ENCODE results near the gene IL1F10. TPM values are rescaled to one million over a fixed set of nuclear protein-coding genes. Genes with fewer than 3 reads are reported as not detected.

Gene IL1F10
- total and polyA plus RNA-seq, 2 of the 8 experiments (the other 6 are each of a cell fraction or from before 2014, with no cell fraction given) = not detected

- Histone ChIP-seq H3K4me1 (replicated peaks in 1 of 4; ENCODE audit: control insufficient read depth in 3 of 4, insufficient read depth in 4 of 4, low read length in 3 of 4) (peaks cover 0 to 4% (median 0%) of the 10 kb centered on the region in 4 experiments; a peak in 1 of 7 replicates), H4K8ac (ENCODE audit: extremely low read depth, insufficient read depth, low read length) (no peak overlapping the region), H3K4me3 (ENCODE audit: extremely low read depth in 1 of 4, insufficient read depth in 2 of 4, low read depth in 3 of 4, low read length in 4 of 4) (no peak overlapping the region), H3K36me3 (ENCODE audit: control insufficient read depth in 2 of 4, insufficient read depth in 4 of 4, low read length in 3 of 4) (no peaks in the 10 kb centered on the region), H4K91ac (replicated peaks; ENCODE audit: insufficient read length, low read length) (no peak overlapping the region), H3K23ac (ENCODE audit: insufficient read length) (no peak overlapping the region), H2BK20ac (ENCODE audit: low read length) (no peak overlapping the region), H3K18ac (ENCODE audit: extremely low read depth, low read length) (no peak overlapping the region), H4K20me1 (replicated peaks in 1 of 2; ENCODE audit: control insufficient read depth in 1 of 2, insufficient read depth in 2 of 2, low read length in 2 of 2) (no peaks in the 10 kb centered on the region), H2AFZ (ENCODE audit: low read length) (no peak overlapping the region), H2AK5ac (ENCODE audit: low read depth, low read length) (no peak overlapping the region), H3K9ac (replicated peaks in 1 of 4; ENCODE audit: extremely low read depth in 1 of 4, low read depth in 3 of 4, low read length in 3 of 4) (no peak overlapping the region), H3K4me2 (ENCODE audit: insufficient read depth in 1 of 2, low read depth in 2 of 2, low read length in 2 of 2) (no peak overlapping the region), H2BK12ac (ENCODE audit: low read depth, low read length) (no peak overlapping the region), H2BK15ac (ENCODE audit: low read length) (no peak overlapping the region), H3K79me2 (ENCODE audit: control insufficient read depth in 1 of 2, insufficient read depth in 2 of 2, low read length in 2 of 2) (no peaks in the 10 kb centered on the region), H3K27ac (ENCODE audit: low read depth, low read length) (no peak overlapping the region), H3K4ac (replicated peaks; ENCODE audit: insufficient read length, low read depth, low read length) (no peak overlapping the region), H4K5ac (ENCODE audit: insufficient read length, low read depth, low read length) (no peak overlapping the region), H3K14ac (ENCODE audit: insufficient read length) (no peak overlapping the region), H3K79me1 (ENCODE audit: low read depth, low read length) (no peaks in the 10 kb centered on the region), H3K27me3 (replicated peaks in 1 of 4; ENCODE audit: control insufficient read depth in 3 of 4, extremely low read depth in 1 of 4, insufficient read depth in 3 of 4, low read length in 3 of 4) (no peaks in the 10 kb centered on the region), H3K9me3 (ENCODE audit: insufficient read depth in 2 of 2, low read depth in 1 of 2, low read length in 1 of 2) (no peaks in the 10 kb centered on the region), H3K56ac (replicated peaks; ENCODE audit: insufficient read length, low read depth, low read length) (no peak overlapping the region), H2BK120ac (replicated peaks; ENCODE audit: low read depth, low read length) (no peak overlapping the region), H3K23me2 (ENCODE audit: low read depth, low read length) (no peaks in the 10 kb centered on the region), H2BK5ac (ENCODE audit: low read depth, low read length) (no peak overlapping the region)
- DNase-seq (ENCODE audit: low read depth in 1 of 2, low spot score in 2 of 2) (no peak), FAIRE-seq (no peak)
- CTCF ChIA-PET (ENCODE audit: partially characterized antibody) = no interaction called here
- 91% methylated on average over 3 of the region's 3 CpGs; no CpG with 5 or more reads in 1 of the 2 experiments for WGBS, 2 experiments (ENCODE audit: extremely low coverage in 1 of 2, insufficient coverage in 1 of 2, insufficient read length in 1 of 2, insufficient replicate concordance in 2 of 2, low coverage in 1 of 2, low lambda C conversion rate in 2 of 2, missing lambda C conversion rate in 1 of 2)
- POLR2A ChIA-PET (ENCODE audit: partially characterized antibody) = no interaction called here
- TF ChIP-seq EGR1 (IDR thresholded peaks at IDR 0.05; ENCODE audit: borderline replicate concordance, low read depth, low read length) (no peak), SP2 (IDR thresholded peaks at IDR 0.05; ENCODE audit: low read length) (no peak)
Observed at GRCh38 chr2:113111121-113111520, 43.4 kb downstream of the IL1F10 start.
